Naive thymus-derived CD4-positive, alpha-beta T cell (primary cell): ENCODE results near the gene LIN7C. TPM values are rescaled to one million over a fixed set of nuclear protein-coding genes. Genes with fewer than 3 reads are reported as not detected.
"Not testable (repeated sequence)": the region's sequence is repeated elsewhere in the genome, so short reads cannot be mapped to it uniquely, and the experiment has no call there.

ENCODE experiments used
- ATAC-seq: fragments of 150-1000 bp; cut with Tn5 transposase; 2 replicates; pipeline ENCODE4 v1.10.0; 2021; ENCODE audit warnings: mild to moderate bottlenecking, moderate library complexity
- CTCF ChIA-PET: fragments of 350-600 bp; sonication (Branson Sonifier 250); formaldehyde crosslinking; loops from one replicate; lab custom pipeline; 2021; ENCODE audit warnings: antibody characterized with exemption; lab: Charles Lee
- POLR2A ChIA-PET: fragments of 350-600 bp; sonication (Branson Sonifier 250); formaldehyde crosslinking; loops from one replicate; lab custom pipeline; 2021; ENCODE audit warnings: antibody characterized with exemption, inconsistent platforms; lab: Charles Lee
- DNase-seq, 9 donors: peaks; one replicate each; pipeline versions ENCODE4 v3.0.0 to v3.0.0-alpha.2; 2020 to 2022; ENCODE audit warnings: mixed read lengths in 1 of 9
- H3K27ac ChIP-seq: one replicate; pipeline ENCODE4 v1.7.0; 2013; ENCODE audit warnings: mild to moderate bottlenecking, low read depth, low read length, moderate library complexity
- H3K27me3 ChIP-seq, 2 donors: one replicate each; pipeline ENCODE4 v1.7.0; 2013; ENCODE audit warnings: low read length in 2 of 2, mild to moderate bottlenecking in 2 of 2, moderate library complexity in 2 of 2; ENCODE audit not compliant: control insufficient read depth in 2 of 2, insufficient read depth in 2 of 2
- H3K36me3 ChIP-seq, 3 experiments: 1 replicate in 2 of 3; 2 replicates in 1 of 3; pipeline ENCODE4 v1.7.0; 2013; ENCODE audit warnings: low read length in 3 of 3, mild to moderate bottlenecking in 3 of 3, moderate library complexity in 1 of 3; ENCODE audit not compliant: insufficient read depth in 3 of 3, control insufficient read depth in 2 of 3
- H3K4me1 ChIP-seq, 2 donors: one replicate each; pipeline ENCODE4 v1.7.0; 2013; ENCODE audit warnings: low read length in 2 of 2, mild to moderate bottlenecking in 2 of 2, moderate library complexity in 1 of 2; ENCODE audit not compliant: control insufficient read depth in 2 of 2, insufficient read depth in 2 of 2
- H3K4me3 ChIP-seq: 2 replicates; pipeline ENCODE4 v1.7.0; 2013; ENCODE audit warnings: mild to moderate bottlenecking, low read length
- H3K9me3 ChIP-seq, 3 experiments: 1 replicate in 2 of 3; 2 replicates in 1 of 3; pipeline ENCODE4 v1.7.0; 2013; ENCODE audit warnings: low read length in 3 of 3; ENCODE audit not compliant: control insufficient read depth in 2 of 3
- H3K27ac Mint-ChIP-seq, 9 donors: one replicate each; pipeline ENCODE4 v1.8.0; 2020 to 2022; ENCODE audit warnings: mixed read lengths in 9 of 9, mild to moderate bottlenecking in 8 of 9, moderate library complexity in 5 of 9, inconsistent platforms in 2 of 9
- H3K27me3 Mint-ChIP-seq, 5 donors: one replicate each; pipeline ENCODE4 v1.8.0; 2021 to 2022; ENCODE audit warnings: mixed read lengths in 5 of 5, mild to moderate bottlenecking in 1 of 5
- H3K36me3 Mint-ChIP-seq, 5 donors: one replicate each; pipeline ENCODE4 v1.8.0; 2020 to 2022; ENCODE audit warnings: mixed read lengths in 5 of 5, mild to moderate bottlenecking in 3 of 5, inconsistent platforms in 1 of 5
- H3K4me1 Mint-ChIP-seq, 7 donors: one replicate each; pipeline ENCODE4 v1.8.0; 2020 to 2022; ENCODE audit warnings: mixed read lengths in 7 of 7, mild to moderate bottlenecking in 3 of 7, inconsistent platforms in 1 of 7
- H3K4me3 Mint-ChIP-seq, 10 donors: one replicate each; pipeline ENCODE4 v1.8.0; 2020 to 2022; ENCODE audit warnings: mild to moderate bottlenecking in 10 of 10, mixed read lengths in 10 of 10, moderate library complexity in 6 of 10, inconsistent platforms in 2 of 10
- H3K9me3 Mint-ChIP-seq, 11 donors: one replicate each; pipeline ENCODE4 v1.8.0; 2020 to 2022; ENCODE audit warnings: mixed read lengths in 11 of 11, mild to moderate bottlenecking in 4 of 11, inconsistent platforms in 1 of 11, moderate library complexity in 1 of 11
- intact Hi-C, 2 donors: fragments of 100-400 bp; cut with micrococcal nuclease; formaldehyde crosslinking; loops; one replicate each; pipeline ENCODE4 v1.15.1; 2023
- polyA plus RNA-seq, 2 donors: library from polyadenylated mRNA; unstranded; fragments of 300-500 nt; fragmentation: Illumina TruSeq; gene quantifications; one replicate each; pipeline ENCODE4 v1.2.3, GENCODE V29; 2021
- total RNA-seq, 6 experiments: library from RNA in 5 of 6; stranded (reverse) in 5 of 6; gene quantifications; 1 replicate in 5 of 6; 2 replicates in 1 of 6; pipeline ENCODE4 v1.2.3 and lab custom pipeline; 2021 to 2026

The LIN7C gene
- total and polyA plus RNA-seq, 7 experiments from 2014 or later: 11.5 to 31.3 (median 22.0) TPM

- H3K4me3 ChIP-seq: no peak overlapping the region
- CTCF ChIA-PET: interaction anchor here (1.1 kb wide), 1 partner anchor 40 kb away, joined by 3 read pairs; no protein-coding TSS in a partner anchor
- peaks cover 0 to 3% (median 0%) of the 10 kb centered on the region in 5 donors for H3K27me3 Mint-ChIP-seq
- intact Hi-C loops: no loop called here
- POLR2A ChIA-PET: no interaction called here
- no peaks in the 10 kb centered on the region for H3K9me3 ChIP-seq
- H3K36me3 Mint-ChIP-seq: peaks cover 0 to 8% (median 0%) of the 10 kb centered on the region in 5 donors
- no peaks in the 10 kb centered on the region for H3K4me1 Mint-ChIP-seq
- DNase-seq (no peak), ATAC-seq (no peak)
- no peak overlapping the region for H3K27ac ChIP-seq
- no peak overlapping the region for H3K27ac Mint-ChIP-seq
- no peaks in the 10 kb centered on the region for H3K27me3 ChIP-seq
- H3K36me3 ChIP-seq: no peaks in the 10 kb centered on the region
- no peak overlapping the region for H3K4me3 Mint-ChIP-seq
- H3K4me1 ChIP-seq: no peaks in the 10 kb centered on the region
- H3K9me3 Mint-ChIP-seq: no peaks in the 10 kb centered on the region
Observed at GRCh38 chr11:27525824-27526516, 19.4 kb upstream of the LIN7C start.

- Mint-ChIP-seq H3K4me1 (no peaks in the 10 kb centered on the region), H3K4me3 (no peak overlapping the region), H3K36me3 (peaks cover 0 to 11% (median 3%) of the 10 kb centered on the region in 5 donors), H3K27me3 (peaks cover 0 to 6% (median 0%) of the 10 kb centered on the region in 5 donors), H3K27ac (no peak overlapping the region), H3K9me3 (peaks cover 0 to 1% (median 0%) of the 10 kb centered on the region in 11 donors)
- Histone ChIP-seq H3K9me3 (no peaks in the 10 kb centered on the region), H3K27ac (no peak overlapping the region), H3K4me3 (no peak overlapping the region), H3K4me1 (no peaks in the 10 kb centered on the region), H3K27me3 (no peaks in the 10 kb centered on the region), H3K36me3 (no peaks in the 10 kb centered on the region)
- POLR2A ChIA-PET: no interaction called here
- intact Hi-C loops: no loop called here
- DNase-seq (no peak), ATAC-seq (no peak)
- CTCF ChIA-PET: no interaction called here
Observed at GRCh38 chr11:27524155-27524554, 17.6 kb upstream of the LIN7C start.

- DNase-seq: no peak
- H3K4me1 Mint-ChIP-seq: no peaks in the 10 kb centered on the region
- H3K4me3 Mint-ChIP-seq: no peak overlapping the region
- intact Hi-C loops: no loop called here
- H3K9me3 Mint-ChIP-seq: peaks cover 0 to 6% (median 3%) of the 10 kb centered on the region in 11 donors
- POLR2A ChIA-PET: no interaction called here
- no peak overlapping the region for H3K27ac Mint-ChIP-seq
- Histone ChIP-seq H3K36me3 (no peaks in the 10 kb centered on the region), H3K9me3 (no peaks in the 10 kb centered on the region), H3K4me1 (no peaks in the 10 kb centered on the region), H3K27me3 (no peaks in the 10 kb centered on the region), H3K27ac (no peak overlapping the region), H3K4me3 (no peak overlapping the region)
- H3K36me3 Mint-ChIP-seq: peaks cover 0 to 9% (median 1%) of the 10 kb centered on the region in 5 donors
- no peak for ATAC-seq
- peaks cover 5 to 24% (median 8%) of the 10 kb centered on the region in 5 donors for H3K27me3 Mint-ChIP-seq
- CTCF ChIA-PET: no interaction called here
Observed at GRCh38 chr11:27520226-27520625, 13.7 kb upstream of the LIN7C start.

- no peak for ATAC-seq
- intact Hi-C loops: no loop called here
- no peak for DNase-seq
- Histone ChIP-seq H3K4me3 (no peak overlapping the region), H3K9me3 (no peaks in the 10 kb centered on the region), H3K27ac (no peak overlapping the region), H3K4me1 (no peaks in the 10 kb centered on the region), H3K27me3 (no peaks in the 10 kb centered on the region), H3K36me3 (no peaks in the 10 kb centered on the region)
- no peak overlapping the region for H3K27ac Mint-ChIP-seq
- peaks cover 0 to 9% (median 6%) of the 10 kb centered on the region in 11 donors for H3K9me3 Mint-ChIP-seq
- ChIA-PET CTCF (no interaction called here), POLR2A (no interaction called here)
- H3K36me3 Mint-ChIP-seq: peaks cover 0 to 10% (median 0%) of the 10 kb centered on the region in 5 donors
- H3K4me3 Mint-ChIP-seq: no peak overlapping the region
- H3K4me1 Mint-ChIP-seq: no peaks in the 10 kb centered on the region
- peaks cover 5 to 24% (median 8%) of the 10 kb centered on the region in 5 donors for H3K27me3 Mint-ChIP-seq
Observed at GRCh38 chr11:27518518-27518917, 11.9 kb upstream of the LIN7C start.

- DNase-seq, H3K36me3 ChIP-seq, H3K36me3 Mint-ChIP-seq, CTCF ChIA-PET, H3K9me3 Mint-ChIP-seq, H3K4me1 ChIP-seq, H3K4me3 Mint-ChIP-seq, H3K4me1 Mint-ChIP-seq, intact Hi-C loops, ATAC-seq, POLR2A ChIA-PET, H3K27ac ChIP-seq, H3K9me3 ChIP-seq, H3K27me3 ChIP-seq, H3K27ac Mint-ChIP-seq, H3K4me3 ChIP-seq: not testable (repeated sequence)
- peaks cover 5 to 24% (median 8%) of the 10 kb centered on the region in 5 donors for H3K27me3 Mint-ChIP-seq
Observed at GRCh38 chr11:27517490-27517889, 10.9 kb upstream of the LIN7C start.

GRCh38 chr11:27514558-27514957, 8.0 kb upstream of the LIN7C start:
- POLR2A ChIA-PET: no interaction called here
- CTCF ChIA-PET: no interaction called here

GRCh38 chr11:27514076-27514475, 7.5 kb upstream of the LIN7C start:
- Histone ChIP-seq H3K4me3 (no peak overlapping the region), H3K9me3 (no peaks in the 10 kb centered on the region), H3K27ac (no peak overlapping the region), H3K36me3 (no peaks in the 10 kb centered on the region), H3K27me3 (no peaks in the 10 kb centered on the region), H3K4me1 (no peaks in the 10 kb centered on the region)
- Mint-ChIP-seq H3K4me1 (peaks cover 0 to 4% (median 3%) of the 10 kb centered on the region in 7 donors), H3K27me3 (peaks cover 5 to 17% (median 8%) of the 10 kb centered on the region in 5 donors), H3K27ac (no peak overlapping the region), H3K36me3 (peaks cover 0 to 9% (median 0%) of the 10 kb centered on the region in 5 donors), H3K4me3 (no peak overlapping the region), H3K9me3 (peaks cover 0 to 9% (median 6%) of the 10 kb centered on the region in 11 donors)
- no peak for ATAC-seq
- ChIA-PET CTCF (no interaction called here), POLR2A (no interaction called here)
- intact Hi-C loops: no loop called here
- no peak for DNase-seq

More at GRCh38 chr11:27514558-27514957, 8.0 kb upstream of the LIN7C start:
- Histone ChIP-seq H3K27ac (no peak overlapping the region), H3K27me3 (no peaks in the 10 kb centered on the region), H3K4me1 (no peaks in the 10 kb centered on the region), H3K36me3 (no peaks in the 10 kb centered on the region), H3K4me3 (no peak overlapping the region), H3K9me3 (no peaks in the 10 kb centered on the region)
- intact Hi-C loops: no loop called here
- peaks cover 5 to 22% (median 8%) of the 10 kb centered on the region in 5 donors for H3K27me3 Mint-ChIP-seq
- DNase-seq: no peak
- no peak for ATAC-seq
- peaks cover 0 to 9% (median 0%) of the 10 kb centered on the region in 5 donors for H3K36me3 Mint-ChIP-seq
- peaks cover 0 to 9% (median 6%) of the 10 kb centered on the region in 11 donors for H3K9me3 Mint-ChIP-seq
- peaks cover 0 to 4% (median 0%) of the 10 kb centered on the region in 7 donors for H3K4me1 Mint-ChIP-seq
- no peak overlapping the region for H3K27ac Mint-ChIP-seq
- no peak overlapping the region for H3K4me3 Mint-ChIP-seq
